NOMO-1 treated with dmso at 0.1 percent for 144 hours (cell line): ENCODE data around the gene ADGRD1.

Source experiments
- DNase-seq: peaks from one replicate; lab custom pipeline; 2025; ENCODE audit not compliant: unreplicated experiment; lab: John Stamatoyannopoulos, UW

ADGRD1 gene

GRCh38 chr12:131020326-131021153, 66.8 kb downstream of the ADGRD1 start:
- DNase-seq = no peak

DNA sequence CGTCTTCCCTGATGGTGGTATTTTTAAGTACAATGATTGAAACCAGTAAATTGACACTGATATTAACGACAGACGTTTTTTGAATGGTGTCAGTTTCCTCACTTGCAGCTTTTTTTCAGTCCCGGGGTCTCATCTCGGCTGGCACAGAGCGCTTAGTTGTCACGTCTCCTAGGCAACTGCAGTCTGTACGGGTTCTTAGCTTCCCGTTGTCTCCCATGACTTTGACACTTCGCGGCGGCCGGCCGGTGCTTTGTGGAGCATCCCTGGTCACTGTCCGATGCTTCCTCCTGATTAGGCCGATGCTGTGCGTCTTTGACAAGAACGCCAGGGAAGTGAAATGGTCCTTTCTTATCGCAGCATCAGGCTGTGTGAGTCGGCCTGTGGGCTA, 67.4 kb downstream of the ADGRD1 start:
- DNase-seq = no peak

- DNase-seq = no peak
These were observed 70.3 kb downstream of the ADGRD1 start for GRCh38 chr12:131024026-131024425.

DNA sequence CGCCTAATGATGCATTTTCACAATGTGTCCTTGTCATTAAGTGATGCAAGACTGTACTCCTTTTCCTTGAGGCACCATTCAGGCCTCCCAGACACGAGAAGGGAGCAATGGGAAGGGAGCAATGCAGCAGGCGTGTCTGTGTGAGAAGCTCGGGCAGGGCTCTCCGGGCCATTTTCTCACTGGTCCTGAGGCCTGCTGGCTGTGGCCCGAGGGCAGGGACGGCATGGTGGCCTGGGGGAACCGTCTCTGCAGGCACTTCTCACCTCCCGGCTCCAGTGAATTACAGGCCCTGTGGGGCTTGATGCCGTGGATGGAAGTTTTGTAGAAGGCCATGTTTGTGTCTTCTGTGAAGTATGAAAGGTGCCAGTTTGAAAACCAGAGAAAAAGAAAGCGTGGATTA, 71.0 kb downstream of the ADGRD1 start:
- no peak for DNase-seq

DNA sequence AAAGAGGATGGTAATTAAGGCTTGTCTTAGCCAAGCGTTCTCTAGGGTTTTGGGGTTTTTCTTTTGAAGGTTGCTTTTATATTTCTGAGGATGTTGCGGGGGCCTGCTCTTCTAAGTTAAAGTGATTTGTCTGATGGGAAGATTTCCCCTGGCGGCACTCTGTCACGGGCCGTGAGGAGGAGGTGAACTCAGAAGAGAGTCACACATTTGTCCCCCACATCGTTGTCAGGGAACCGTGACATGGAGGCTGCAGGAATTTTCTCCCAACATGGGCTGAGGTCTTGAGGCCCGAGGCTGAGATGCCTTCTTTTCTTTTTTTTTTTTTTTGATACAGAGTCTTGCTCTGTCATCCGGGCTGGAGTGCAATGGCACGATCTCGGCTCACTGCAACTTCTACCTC, 71.5 kb downstream of the ADGRD1 start:
- DNase-seq = no peak

GRCh38 chr12:131025939-131026702, 72.4 kb downstream of the ADGRD1 start:
- DNase-seq = no peak

- no peak for DNase-seq
These were observed 73.0 kb downstream of the ADGRD1 start for GRCh38 chr12:131026754-131027153.

GRCh38 chr12:131027264-131027663, 73.6 kb downstream of the ADGRD1 start:
- DNase-seq = no peak

GRCh38 chr12:131027876-131028586, 74.3 kb downstream of the ADGRD1 start:
- no peak for DNase-seq

DNA sequence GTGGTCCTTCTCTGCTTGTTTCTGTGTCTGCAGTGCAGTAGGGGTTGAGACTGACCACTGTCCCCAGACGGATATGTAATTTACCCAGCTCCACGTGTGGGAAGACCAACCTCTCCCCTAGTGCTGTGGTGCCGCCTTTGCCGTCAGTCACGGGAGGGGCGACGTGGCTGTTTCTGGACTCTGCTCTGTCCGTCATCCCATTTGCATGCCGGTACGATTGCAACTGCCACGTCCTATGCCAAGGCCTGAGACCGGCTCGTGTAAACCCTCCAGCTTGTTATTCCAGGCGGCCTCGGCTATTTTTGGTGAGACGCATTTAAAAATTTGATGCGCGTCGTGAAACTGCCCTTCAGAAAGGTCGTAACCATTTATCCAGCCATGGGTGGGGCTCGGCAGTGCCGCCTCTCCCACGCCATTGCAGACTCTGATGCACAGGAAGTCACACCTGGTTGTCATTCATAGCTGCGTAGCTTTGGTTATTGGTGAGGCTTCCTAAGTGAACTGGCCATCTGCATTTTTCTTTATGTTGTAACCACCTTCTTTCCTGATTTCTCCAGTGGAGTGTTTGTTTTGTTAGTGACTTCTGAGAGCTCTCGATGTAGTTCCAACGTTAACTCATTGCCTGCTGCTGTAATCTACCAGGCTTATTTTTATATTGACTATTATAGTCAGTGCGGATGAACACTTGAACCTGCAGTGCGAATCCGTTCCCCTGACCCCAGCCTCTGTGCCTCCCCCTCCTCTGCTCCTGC, 75.1 kb downstream of the ADGRD1 start:
- no peak for DNase-seq

- no peak for DNase-seq
These were observed 77.0 kb downstream of the ADGRD1 start for GRCh38 chr12:131030472-131031328.

GRCh38 chr12:131032082-131032750, 78.5 kb downstream of the ADGRD1 start:
- no peak for DNase-seq

GRCh38 chr12:131033486-131033885, 79.8 kb downstream of the ADGRD1 start:
- DNase-seq = no peak

- no peak for DNase-seq
These were observed 80.3 kb downstream of the ADGRD1 start for GRCh38 chr12:131033886-131034482.

- DNase-seq = no peak
These were observed 81.0 kb downstream of the ADGRD1 start for GRCh38 chr12:131034631-131035244.

- DNase-seq = no peak
These were observed 81.6 kb downstream of the ADGRD1 start for GRCh38 chr12:131035245-131035681.

- DNase-seq = no peak
These were observed 84.5 kb downstream of the ADGRD1 start for GRCh38 chr12:131038159-131038558.
